Measurements from ENCODE around the gene KCNK7.

KCNK7 gene

DNA sequence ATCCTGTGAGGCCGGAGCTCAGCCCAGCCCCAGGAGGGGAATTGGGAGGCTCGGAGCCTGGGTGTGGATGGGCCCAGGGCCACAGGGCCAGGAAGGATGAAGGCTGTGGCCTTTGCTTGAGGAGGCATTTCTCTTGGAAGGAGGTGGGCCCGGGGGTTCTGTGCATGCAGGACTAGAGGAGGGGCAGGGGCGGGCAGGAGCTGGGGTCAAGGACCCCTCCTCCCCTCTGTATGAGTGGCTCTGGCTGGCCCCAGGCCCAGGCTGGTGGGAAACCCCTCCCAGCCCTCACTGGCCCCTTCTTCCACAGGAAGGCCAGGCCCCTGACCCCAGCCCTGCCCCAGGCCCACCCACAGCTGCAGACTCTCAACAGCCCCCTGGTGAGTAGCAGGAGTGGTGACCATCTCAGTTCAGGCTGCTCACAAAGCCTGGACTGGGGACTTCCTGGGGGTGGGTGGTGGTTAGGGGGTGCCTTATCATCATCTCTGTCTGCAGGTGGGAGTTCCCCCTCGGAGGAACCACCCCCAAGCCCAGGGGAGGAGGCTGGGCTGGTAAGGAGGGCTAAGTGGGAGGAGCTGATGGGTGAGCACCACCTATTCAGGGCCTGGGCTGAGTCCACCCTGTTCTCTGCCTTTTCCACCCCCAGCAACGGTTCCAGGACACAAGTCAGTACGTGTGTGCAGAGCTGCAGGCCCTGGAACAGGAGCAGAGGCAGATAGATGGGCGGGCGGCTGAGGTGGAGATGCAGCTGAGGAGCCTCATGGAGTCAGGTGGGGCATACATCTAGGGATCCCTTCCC is 6.0 kb downstream of the KCNK7 start:
- TF ChIP-seq, protein P1, sequence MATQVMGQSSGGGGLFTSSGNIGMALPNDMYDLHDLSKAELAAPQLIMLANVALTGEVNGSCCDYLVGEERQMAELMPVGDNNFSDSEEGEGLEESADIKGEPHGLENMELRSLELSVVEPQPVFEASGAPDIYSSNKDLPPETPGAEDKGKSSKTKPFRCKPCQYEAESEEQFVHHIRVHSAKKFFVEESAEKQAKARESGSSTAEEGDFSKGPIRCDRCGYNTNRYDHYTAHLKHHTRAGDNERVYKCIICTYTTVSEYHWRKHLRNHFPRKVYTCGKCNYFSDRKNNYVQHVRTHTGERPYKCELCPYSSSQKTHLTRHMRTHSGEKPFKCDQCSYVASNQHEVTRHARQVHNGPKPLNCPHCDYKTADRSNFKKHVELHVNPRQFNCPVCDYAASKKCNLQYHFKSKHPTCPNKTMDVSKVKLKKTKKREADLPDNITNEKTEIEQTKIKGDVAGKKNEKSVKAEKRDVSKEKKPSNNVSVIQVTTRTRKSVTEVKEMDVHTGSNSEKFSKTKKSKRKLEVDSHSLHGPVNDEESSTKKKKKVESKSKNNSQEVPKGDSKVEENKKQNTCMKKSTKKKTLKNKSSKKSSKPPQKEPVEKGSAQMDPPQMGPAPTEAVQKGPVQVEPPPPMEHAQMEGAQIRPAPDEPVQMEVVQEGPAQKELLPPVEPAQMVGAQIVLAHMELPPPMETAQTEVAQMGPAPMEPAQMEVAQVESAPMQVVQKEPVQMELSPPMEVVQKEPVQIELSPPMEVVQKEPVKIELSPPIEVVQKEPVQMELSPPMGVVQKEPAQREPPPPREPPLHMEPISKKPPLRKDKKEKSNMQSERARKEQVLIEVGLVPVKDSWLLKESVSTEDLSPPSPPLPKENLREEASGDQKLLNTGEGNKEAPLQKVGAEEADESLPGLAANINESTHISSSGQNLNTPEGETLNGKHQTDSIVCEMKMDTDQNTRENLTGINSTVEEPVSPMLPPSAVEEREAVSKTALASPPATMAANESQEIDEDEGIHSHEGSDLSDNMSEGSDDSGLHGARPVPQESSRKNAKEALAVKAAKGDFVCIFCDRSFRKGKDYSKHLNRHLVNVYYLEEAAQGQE (IDR thresholded peaks at IDR 0.05; ENCODE audit: insufficient read depth in 1 of 2, low read depth in 2 of 2, low read length in 2 of 2) = no peak
- TF ChIP-seq POLR2AphosphoS5 (IDR thresholded peaks at IDR 0.05; ENCODE audit: low read depth, low read length) (no peak), SIN3A (IDR thresholded peaks at IDR 0.05; ENCODE audit: borderline replicate concordance, insufficient read depth, low read length) (no peak), TAF1 (IDR thresholded peaks at IDR 0.05; ENCODE audit: borderline replicate concordance, insufficient read depth, low read length) (no peak), FOXP2 (optimal IDR thresholded peaks at IDR 0.05; ENCODE audit: borderline replicate concordance, extremely low read depth, extremely low read length, insufficient read depth) (no peak)

DNA sequence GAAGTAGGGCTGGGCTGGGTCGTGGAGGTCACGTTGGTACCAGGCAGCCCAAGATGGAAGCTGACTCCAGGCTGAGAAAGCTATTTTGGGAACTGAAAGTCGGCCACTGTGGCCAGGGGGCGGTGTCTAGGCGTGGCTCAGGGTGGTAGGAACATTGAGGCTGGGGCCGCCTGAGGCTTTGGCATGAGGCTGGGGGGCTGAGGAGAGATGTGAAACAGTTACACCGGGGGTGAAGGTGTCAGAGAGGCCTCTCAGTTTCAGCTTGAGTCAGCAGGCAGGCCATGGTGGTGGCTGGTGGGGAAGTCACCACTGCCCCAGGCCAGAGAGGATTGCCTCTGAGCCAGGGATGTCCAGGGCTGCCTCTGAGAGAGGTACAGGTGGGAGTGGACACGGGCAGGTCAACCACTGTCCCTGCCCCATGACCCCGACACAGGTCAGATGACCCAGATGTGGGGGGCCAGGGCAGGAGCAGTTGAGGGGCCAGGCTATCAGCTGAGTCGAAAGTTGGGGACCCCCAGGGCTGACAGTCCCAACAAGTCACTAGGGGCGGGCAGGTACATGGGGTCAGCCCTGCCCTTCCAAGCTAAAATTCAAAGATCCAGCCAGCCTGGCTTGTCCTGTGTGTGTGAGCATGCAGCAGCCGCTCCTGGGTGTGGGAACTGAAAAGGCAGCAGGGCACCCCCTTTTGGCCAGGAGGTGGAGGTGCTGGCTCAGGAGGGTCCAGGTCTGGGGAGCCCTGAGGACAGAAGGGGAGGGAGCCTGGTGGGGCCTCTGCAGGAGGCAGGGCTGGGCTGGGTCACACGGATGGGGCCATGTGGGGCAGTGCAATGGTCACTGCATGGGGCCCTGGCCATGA is 7.2 kb downstream of the KCNK7 start:
- TF ChIP-seq SIN3A (IDR thresholded peaks at IDR 0.05; ENCODE audit: borderline replicate concordance, insufficient read depth, low read length) (no peak), FOXP2 (optimal IDR thresholded peaks at IDR 0.05; ENCODE audit: borderline replicate concordance, extremely low read depth, extremely low read length, insufficient read depth) (no peak), TAF1 (IDR thresholded peaks at IDR 0.05; ENCODE audit: borderline replicate concordance, insufficient read depth, low read length) (no peak), POLR2AphosphoS5 (IDR thresholded peaks at IDR 0.05; ENCODE audit: low read depth, low read length) (no peak)
- TF ChIP-seq, protein P1 (IDR thresholded peaks at IDR 0.05; ENCODE audit: insufficient read depth in 1 of 2, low read depth in 2 of 2, low read length in 2 of 2) = no peak

DNA sequence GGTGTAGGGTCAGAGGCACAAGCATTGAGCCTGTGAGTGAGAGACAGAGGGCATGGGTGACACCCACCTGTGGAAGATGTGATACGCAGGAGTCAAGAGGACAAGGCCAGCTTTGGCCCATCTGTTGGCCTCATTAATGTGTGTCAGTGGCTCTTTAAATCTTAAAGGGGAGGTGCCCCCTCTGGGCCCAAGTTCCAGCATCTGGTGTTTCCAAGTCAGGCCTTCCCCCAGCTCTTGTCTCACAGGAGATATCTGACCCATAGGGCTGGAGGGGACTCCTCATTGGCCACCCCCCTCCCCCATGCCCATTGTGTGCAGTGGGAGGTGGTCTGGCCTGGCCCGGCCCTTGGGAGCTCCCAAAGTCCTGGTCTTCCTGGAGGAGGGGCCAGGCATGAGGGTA is 8.9 kb downstream of the KCNK7 start:
- TF ChIP-seq FOXP2 (optimal IDR thresholded peaks at IDR 0.05; ENCODE audit: borderline replicate concordance, extremely low read depth, extremely low read length, insufficient read depth) (no peak), TAF1 (IDR thresholded peaks at IDR 0.05; ENCODE audit: borderline replicate concordance, insufficient read depth, low read length) (no peak), SIN3A (IDR thresholded peaks at IDR 0.05; ENCODE audit: borderline replicate concordance, insufficient read depth, low read length) (no peak), POLR2AphosphoS5 (IDR thresholded peaks at IDR 0.05; ENCODE audit: low read depth, low read length) (no peak)
- TF ChIP-seq, protein P1 (IDR thresholded peaks at IDR 0.05; ENCODE audit: insufficient read depth in 1 of 2, low read depth in 2 of 2, low read length in 2 of 2) = no peak

- TF ChIP-seq POLR2AphosphoS5 (IDR thresholded peaks at IDR 0.05; ENCODE audit: low read depth, low read length) (no peak), SIN3A (IDR thresholded peaks at IDR 0.05; ENCODE audit: borderline replicate concordance, insufficient read depth, low read length) (no peak)
- TF ChIP-seq, protein P1 (IDR thresholded peaks at IDR 0.05; ENCODE audit: insufficient read depth in 1 of 2, low read depth in 2 of 2, low read length in 2 of 2) = no peak
Measured at GRCh38 chr11:65586247-65586630, 9.4 kb downstream of the KCNK7 start.

All from PFSK-1 (cell line).